GM12878 (cell line): ENCODE data around the gene HS1BP3. TPM values are rescaled to one million over a fixed set of nuclear protein-coding genes. Genes with fewer than 3 reads are reported as not detected.

Experiments
- ATAC-seq: fragments of 200-7000 bp; cut with Tn5 transposase; 3 replicates; pipeline ENCODE4 v1.9.1; 2020; ENCODE audit warnings: mild to moderate bottlenecking, moderate library complexity
- BruUV-seq: library from RNA; stranded (reverse); fragments of 400-500 nt; replicated peaks from 2 replicates; lab custom pipeline; 2021; lab: Mats Ljungman, UMichigan
- CTCF ChIA-PET: fragments of 300-600 bp; sonication (Branson Sonifier 250); formaldehyde crosslinking; extraction: SDS; loops from one replicate; lab custom pipeline; 2021; ENCODE audit warnings: inconsistent platforms; lab: Yijun Ruan, JAX
- POLR2A ChIA-PET: fragments of 350-600 bp; formaldehyde crosslinking; extraction: SDS; loops from one replicate; lab custom pipeline; 2021; ENCODE audit warnings: inconsistent platforms; lab: Charles Lee
- RAD21 ChIA-PET: fragments of 300-600 bp; sonication (Branson Sonifier 250); formaldehyde crosslinking; loops from one replicate; lab custom pipeline; 2023; ENCODE audit warnings: antibody characterized with exemption; ENCODE audit not compliant: unreplicated experiment; lab: Charles Lee
- SMC1A ChIA-PET: fragments of 300-600 bp; sonication (Branson Sonifier 250); formaldehyde crosslinking; loops from one replicate; lab custom pipeline; 2023; ENCODE audit not compliant: unreplicated experiment, uncharacterized antibody; lab: Charles Lee
- DNase-seq: peaks from one replicate; pipeline ENCODE4 v3.0.0-alpha.2; 2011; ENCODE audit warnings: low read depth, low spot score
- FAIRE-seq: peaks from 3 replicates; lab custom pipeline; 2011; peaks lifted over from hg19 to GRCh38; lab: Jason Lieb, UNC
- H2AFZ ChIP-seq: 2 replicates; pipeline ENCODE4 v1.6.0; 2011; ENCODE audit warnings: low read depth, low read length, control low read depth; ENCODE audit not compliant: control insufficient read depth
- H3K27ac ChIP-seq: 2 replicates; pipeline ENCODE4 v1.5.1; 2011; ENCODE audit warnings: control low read depth; ENCODE audit not compliant: control insufficient read depth, insufficient read depth
- H3K27me3 ChIP-seq, 2 experiments: replicated peaks in 1 of 2; 2 replicates each; pipeline versions ENCODE4 v1.6.0 to v1.6.1; 2011; ENCODE audit warnings: low read length in 1 of 2; ENCODE audit not compliant: control insufficient read depth in 2 of 2, insufficient read depth in 2 of 2
- H3K36me3 ChIP-seq, 2 experiments: 2 replicates each; pipeline ENCODE4 v1.5.1; 2011; ENCODE audit warnings: low read length in 1 of 2; ENCODE audit not compliant: control insufficient read depth in 2 of 2, insufficient read depth in 2 of 2
- H3K4me1 ChIP-seq: 2 replicates; pipeline ENCODE4 v1.6.1; 2011; ENCODE audit warnings: mild to moderate bottlenecking, low read length, moderate library complexity, mixed read lengths; ENCODE audit not compliant: control insufficient read depth, insufficient read depth
- H3K4me2 ChIP-seq: 2 replicates; pipeline ENCODE4 v1.6.0; 2011; ENCODE audit warnings: control low read depth; ENCODE audit not compliant: control insufficient read depth, insufficient read depth
- H3K4me3 ChIP-seq: fragments of 200-600 bp; sonication (generic); 2 replicates; pipeline ENCODE4 v1.5.1; 2016
- H3K79me2 ChIP-seq: 2 replicates; pipeline ENCODE4 v1.6.0; 2011; ENCODE audit warnings: low read length; ENCODE audit not compliant: control insufficient read depth, insufficient read depth
- H3K9ac ChIP-seq: 2 replicates; pipeline ENCODE4 v1.8.0; 2011; ENCODE audit warnings: low read length, control low read depth, mixed read lengths; ENCODE audit not compliant: control insufficient read depth, insufficient read depth
- H3K9me3 ChIP-seq: replicated peaks from 3 replicates; pipeline ENCODE4 v1.5.1; 2011; ENCODE audit warnings: mild to moderate bottlenecking, low read length; ENCODE audit not compliant: control insufficient read depth, insufficient read depth
- H4K20me1 ChIP-seq: 2 replicates; pipeline ENCODE4 v1.6.0; 2011; ENCODE audit not compliant: control insufficient read depth, insufficient read depth
- CBX3 ChIP-seq: fragments of 200-600 bp; sonication (generic); IDR thresholded peaks from 2 replicates; pipeline ENCODE4 v1.6.1; 2016; ENCODE audit warnings: low read depth, borderline replicate concordance
- EED ChIP-seq: sonication (generic); IDR thresholded peaks from 2 replicates; pipeline ENCODE4 v1.6.1; 2016; ENCODE audit warnings: antibody characterized with exemption, low read depth
- GATAD2B ChIP-seq: fragments of 450-650 bp; conservative IDR thresholded peaks from 2 replicates; pipeline ENCODE4 v1.6.1; 2017; ENCODE audit warnings: low read depth, mild to moderate bottlenecking, moderate library complexity
- HDAC2 ChIP-seq: fragments of 200-600 bp; sonication (generic); IDR thresholded peaks from 2 replicates; pipeline ENCODE4 v1.6.1; 2017
- JUND ChIP-seq: IDR thresholded peaks from 2 replicates; pipeline ENCODE4 v1.6.1; 2012; ENCODE audit warnings: low read depth, mild to moderate bottlenecking, low read length, improper control_type of control experiment, moderate library complexity
- MYB ChIP-seq: fragments of 150-350 bp; IDR thresholded peaks from 2 replicates; pipeline ENCODE4 v1.6.1; 2014; ENCODE audit warnings: mild to moderate bottlenecking, low read depth, low read length, borderline replicate concordance
- NFYA ChIP-seq: IDR thresholded peaks from 2 replicates; pipeline ENCODE4 v1.6.1; 2011; ENCODE audit warnings: low read depth, mild to moderate bottlenecking, low read length, improper control_type of control experiment, borderline replicate concordance
- POLR2A ChIP-seq: IDR thresholded peaks from 2 replicates; pipeline ENCODE4 v1.6.1; 2011; ENCODE audit warnings: low read depth, mild to moderate bottlenecking, low read length
- RBBP5 ChIP-seq: fragments of 200-600 bp; sonication (generic); conservative IDR thresholded peaks from 2 replicates; pipeline ENCODE4 v1.6.1; 2016
- RCOR1 ChIP-seq: conservative IDR thresholded peaks from 2 replicates; pipeline ENCODE4 v1.6.1; 2012; ENCODE audit warnings: low read depth, low read length, improper control_type of control experiment
- RELB ChIP-seq: fragments of 450-650 bp; IDR thresholded peaks from 2 replicates; pipeline ENCODE4 v1.6.1; 2017; ENCODE audit warnings: low read depth, mild to moderate bottlenecking, moderate library complexity
- SMC3 ChIP-seq: IDR thresholded peaks from 2 replicates; pipeline ENCODE4 v1.6.1; 2011; ENCODE audit warnings: low read length, improper control_type of control experiment, borderline replicate concordance
- TARDBP ChIP-seq: IDR thresholded peaks from 2 replicates; pipeline ENCODE4 v1.6.1; 2016; ENCODE audit warnings: borderline replicate concordance
- TCF12 ChIP-seq: IDR thresholded peaks from 2 replicates; pipeline ENCODE4 v1.6.1; 2011; ENCODE audit warnings: low read depth, mild to moderate bottlenecking, low read length
- WGBS: methylation state at CpG from one replicate; pipeline ENCODE4 v1.1.6; 2016; ENCODE audit warnings: low lambda C conversion rate; ENCODE audit not compliant: insufficient replicate concordance, insufficient coverage; ENCODE audit errors: missing lambda C conversion rate; 5-methylcytosine and 5-hydroxymethylcytosine counted together
- in situ Hi-C: fragments of 300-500 bp; cut with MboI; formaldehyde crosslinking; loops from 9 replicates; pipeline ENCODE4 v1.14.3; 2018; ENCODE audit warnings: mixed read lengths
- intact Hi-C: fragments of 100-400 bp; cut with micrococcal nuclease; formaldehyde crosslinking; loops from one replicate; pipeline ENCODE4 v1.14.2; 2022; ENCODE audit not compliant: unreplicated experiment
- polyA plus RNA-seq, 11 experiments: library from polyadenylated mRNA; depleted of rRNA in 4 of 11; unstranded in 6 of 11; stranded (reverse) in 5 of 11; fragments of >200 nt; fragmentation: Nextera tagmentation in 4 of 11; fragmentation: Illumina TruSeq in 1 of 11; extraction: Ambion mirVana in 4 of 11; extraction: Trizol in 1 of 11; gene quantifications; 1 replicate in 1 of 11; 2 replicates in 10 of 11; pipeline versions ENCODE4 v1.2.1 to v1.2.3, GENCODE V29; 2011 to 2016; ENCODE audit warnings: inconsistent platforms in 2 of 11, missing spikeins in 2 of 11, low read depth in 1 of 11
- total RNA-seq, 4 experiments: library from RNA; depleted of rRNA in 3 of 4; stranded (reverse); fragments of >200 nt in 3 of 4; fragmentation: Illumina TruSeq in 1 of 4; extraction: Trizol in 1 of 4; gene quantifications; 2 replicates each; pipeline versions ENCODE4 v1.2.1 to v1.2.3, GENCODE V29; 2013 to 2021

Gene HS1BP3
- total and polyA plus RNA-seq, 10 of the 15 experiments (the other 5 are each of a cell fraction or from before 2014, with no cell fraction given), result 0.47 to 7.2 (median 4.6) TPM

- H3K27me3 ChIP-seq, result no peaks in the 10 kb centered on the region
- ATAC-seq (no peak), FAIRE-seq (no peak), DNase-seq (no peak)
- no peak for TF ChIP-seq TCF12
- H3K27ac ChIP-seq, result no peak overlapping the region
- H3K4me1 ChIP-seq, result no peaks in the 10 kb centered on the region
- no peak overlapping the region for H3K4me2 ChIP-seq
- H4K20me1 ChIP-seq, result no peaks in the 10 kb centered on the region
- no TSS peak for BruUV-seq
- H3K9ac ChIP-seq, result no peak overlapping the region
- WGBS, result 74% methylated on average over 10 of the region's 10 CpGs
- H2AFZ ChIP-seq, result no peak overlapping the region
- in situ Hi-C loops, result no loop called here
- ChIA-PET CTCF (no interaction called here), RAD21 (no interaction called here), POLR2A (no interaction called here), SMC1A (no interaction called here)
- no peaks in the 10 kb centered on the region for H3K9me3 ChIP-seq
- no peak overlapping the region for H3K4me3 ChIP-seq
- no peaks in the 10 kb centered on the region for H3K79me2 ChIP-seq
- intact Hi-C loops, result no loop called here
- H3K36me3 ChIP-seq, result no peaks in the 10 kb centered on the region
Observed at GRCh38 chr2:20622731-20623130, 28.2 kb downstream of the HS1BP3 start.

GRCh38 chr2:20622296-20622686, 28.6 kb downstream of the HS1BP3 start:
- H3K4me2 ChIP-seq, result no peak overlapping the region
- H3K27me3 ChIP-seq, result no peaks in the 10 kb centered on the region
- ATAC-seq (no peak), FAIRE-seq (no peak), DNase-seq (no peak)
- in situ Hi-C loops, result no loop called here
- H3K9ac ChIP-seq, result no peak overlapping the region
- no peaks in the 10 kb centered on the region for H3K36me3 ChIP-seq
- no peak overlapping the region for H3K4me3 ChIP-seq
- ChIA-PET SMC1A (no interaction called here), RAD21 (no interaction called here), CTCF (no interaction called here), POLR2A (no interaction called here)
- no peak overlapping the region for H2AFZ ChIP-seq
- intact Hi-C loops, result no loop called here
- no TSS peak for BruUV-seq
- H3K9me3 ChIP-seq, result no peaks in the 10 kb centered on the region
- H3K79me2 ChIP-seq, result no peaks in the 10 kb centered on the region
- H4K20me1 ChIP-seq, result no peaks in the 10 kb centered on the region
- WGBS, result 87% methylated on average over 11 of the region's 11 CpGs
- H3K27ac ChIP-seq, result no peak overlapping the region
- no peaks in the 10 kb centered on the region for H3K4me1 ChIP-seq
- TF ChIP-seq MYB (no peak), RBBP5 (no peak), SMC3 (no peak), GATAD2B (no peak), EED (no peak), RCOR1 (no peak), HDAC2 (no peak), POLR2A (no peak), RELB (no peak), NFYA (no peak), JUND (no peak), CBX3 (no peak), TARDBP (no peak)
